HG03135 (cell line): Measurements from ENCODE around the gene NBL1.

Experiments used
- ATAC-seq: cut with Tn5 transposase; IDR thresholded peaks from one replicate; pipeline ENCODE4 v1.9.1; 2021; ENCODE audit warnings: mild to moderate bottlenecking, moderate library complexity; ENCODE audit not compliant: unreplicated experiment

The NBL1 gene

DNA sequence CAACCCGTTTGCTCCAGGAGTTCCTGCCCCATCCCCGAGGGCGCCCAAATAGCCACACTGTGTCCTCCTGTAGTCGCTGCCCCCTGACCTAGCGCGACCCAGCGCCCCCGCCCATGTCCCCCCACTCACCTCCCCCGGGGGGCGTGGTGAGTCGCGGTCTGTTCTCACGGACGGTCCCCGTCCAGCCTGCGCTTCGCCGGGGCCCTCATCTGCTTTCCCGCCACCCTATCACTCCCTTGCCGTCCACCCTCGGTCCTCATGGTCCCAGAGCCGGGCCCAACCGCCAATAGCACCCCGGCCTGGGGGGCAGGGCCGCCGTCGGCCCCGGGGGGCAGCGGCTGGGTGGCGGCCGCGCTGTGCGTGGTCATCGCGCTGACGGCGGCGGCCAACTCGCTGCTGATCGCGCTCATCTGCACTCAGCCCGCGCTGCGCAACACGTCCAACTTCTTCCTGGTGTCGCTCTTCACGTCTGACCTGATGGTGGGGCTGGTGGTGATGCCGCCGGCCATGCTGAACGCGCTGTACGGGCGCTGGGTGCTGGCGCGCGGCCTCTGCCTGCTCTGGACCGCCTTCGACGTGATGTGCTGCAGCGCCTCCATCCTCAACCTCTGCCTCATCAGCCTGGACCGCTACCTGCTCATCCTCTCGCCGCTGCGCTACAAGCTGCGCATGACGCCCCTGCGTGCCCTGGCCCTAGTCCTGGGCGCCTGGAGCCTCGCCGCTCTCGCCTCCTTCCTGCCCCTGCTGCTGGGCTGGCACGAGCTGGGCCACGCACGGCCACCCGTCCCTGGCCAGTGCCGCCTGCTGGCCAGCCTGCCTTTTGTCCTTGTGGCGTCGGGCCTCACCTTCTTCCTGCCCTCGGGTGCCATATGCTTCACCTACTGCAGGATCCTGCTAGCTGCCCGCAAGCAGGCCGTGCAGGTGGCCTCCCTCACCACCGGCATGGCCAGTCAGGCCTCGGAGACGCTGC is 21.7 kb downstream of the NBL1 start:
- no peak for ATAC-seq

- no peak for ATAC-seq
Observed at GRCh38 chr1:19668888-19669287, 24.8 kb downstream of the NBL1 start.

GRCh38 chr1:19670787-19671186 is 26.7 kb downstream of the NBL1 start:
- no peak for ATAC-seq

DNA sequence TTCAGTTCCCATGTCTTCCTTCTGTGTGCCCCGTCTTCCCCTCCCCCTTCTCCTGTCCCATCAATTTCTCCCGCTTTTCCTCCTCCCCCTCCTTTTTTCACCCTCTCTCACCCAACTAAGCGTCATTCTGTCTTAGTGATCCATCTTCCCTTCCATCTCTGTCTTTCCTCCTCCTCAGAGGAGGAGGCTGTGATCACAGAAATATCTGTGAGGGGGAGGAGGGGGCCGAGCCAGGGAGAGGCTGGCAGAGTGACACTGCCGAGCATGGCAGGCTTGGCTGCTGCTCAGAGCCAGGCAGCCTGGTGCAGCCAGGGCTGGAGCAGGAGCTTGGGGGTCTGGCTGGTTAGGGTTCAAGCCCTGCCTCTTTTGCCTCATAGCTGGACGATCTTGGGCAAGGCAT is 28.1 kb downstream of the NBL1 start:
- ATAC-seq, result no peak

GRCh38 chr1:19675797-19676196 is 31.7 kb downstream of the NBL1 start:
- no peak for ATAC-seq

DNA sequence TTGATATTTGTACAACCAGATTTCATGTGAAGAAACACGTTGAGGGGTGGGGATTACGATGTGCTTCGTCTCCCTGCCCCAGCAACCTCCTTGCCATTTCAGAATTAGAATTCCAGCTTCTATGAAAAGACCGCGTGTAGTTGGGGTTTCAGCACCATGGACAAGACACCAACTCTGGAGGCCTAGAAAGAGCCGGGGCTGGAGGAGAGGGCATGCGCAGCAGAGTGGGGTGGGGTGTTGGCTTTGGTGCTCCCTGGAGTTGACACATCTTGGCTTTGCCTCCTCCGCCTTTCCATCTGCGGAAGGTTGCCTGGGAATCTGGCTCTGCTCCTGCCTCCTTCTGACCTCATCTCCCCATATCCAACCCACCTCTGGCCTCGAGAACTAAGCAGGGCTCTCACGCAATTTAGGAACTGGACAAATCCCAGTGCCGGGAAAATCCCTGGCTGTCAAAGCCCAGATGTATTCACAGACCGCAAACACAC is 32.4 kb downstream of the NBL1 start:
- ATAC-seq, result no peak

DNA sequence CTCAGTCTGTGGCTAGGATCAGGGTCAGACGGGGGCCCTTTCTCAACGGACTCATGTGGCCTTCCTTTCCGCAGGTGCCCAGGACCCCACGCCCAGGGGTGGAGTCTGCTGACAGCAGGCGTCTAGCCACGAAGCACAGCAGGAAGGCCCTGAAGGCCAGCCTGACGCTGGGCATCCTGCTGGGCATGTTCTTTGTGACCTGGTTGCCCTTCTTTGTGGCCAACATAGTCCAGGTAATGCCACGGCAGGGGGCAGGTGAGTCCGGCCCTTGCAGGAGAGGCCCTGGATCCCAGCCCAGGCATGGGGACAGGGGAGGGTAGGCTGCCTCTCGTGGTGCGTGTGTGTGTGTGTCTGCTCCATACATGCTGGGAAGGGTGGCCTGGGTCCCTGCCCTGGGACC is 34.4 kb downstream of the NBL1 start:
- no peak for ATAC-seq

DNA sequence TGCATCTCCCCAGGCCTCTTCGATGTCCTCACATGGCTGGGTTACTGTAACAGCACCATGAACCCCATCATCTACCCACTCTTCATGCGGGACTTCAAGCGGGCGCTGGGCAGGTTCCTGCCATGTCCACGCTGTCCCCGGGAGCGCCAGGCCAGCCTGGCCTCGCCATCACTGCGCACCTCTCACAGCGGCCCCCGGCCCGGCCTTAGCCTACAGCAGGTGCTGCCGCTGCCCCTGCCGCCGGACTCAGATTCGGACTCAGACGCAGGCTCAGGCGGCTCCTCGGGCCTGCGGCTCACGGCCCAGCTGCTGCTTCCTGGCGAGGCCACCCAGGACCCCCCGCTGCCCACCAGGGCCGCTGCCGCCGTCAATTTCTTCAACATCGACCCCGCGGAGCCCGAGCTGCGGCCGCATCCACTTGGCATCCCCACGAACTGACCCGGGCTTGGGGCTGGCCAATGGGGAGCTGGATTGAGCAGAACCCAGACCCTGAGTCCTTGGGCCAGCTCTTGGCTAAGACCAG is 34.9 kb downstream of the NBL1 start:
- ATAC-seq, result no peak

- no peak for ATAC-seq
Observed at GRCh38 chr1:19679691-19680090, 35.6 kb downstream of the NBL1 start.

- no peak for ATAC-seq
Observed at GRCh38 chr1:19680644-19681043, 36.5 kb downstream of the NBL1 start.

- ATAC-seq, result no peak
Observed at GRCh38 chr1:19682257-19682656, 38.1 kb downstream of the NBL1 start.

DNA sequence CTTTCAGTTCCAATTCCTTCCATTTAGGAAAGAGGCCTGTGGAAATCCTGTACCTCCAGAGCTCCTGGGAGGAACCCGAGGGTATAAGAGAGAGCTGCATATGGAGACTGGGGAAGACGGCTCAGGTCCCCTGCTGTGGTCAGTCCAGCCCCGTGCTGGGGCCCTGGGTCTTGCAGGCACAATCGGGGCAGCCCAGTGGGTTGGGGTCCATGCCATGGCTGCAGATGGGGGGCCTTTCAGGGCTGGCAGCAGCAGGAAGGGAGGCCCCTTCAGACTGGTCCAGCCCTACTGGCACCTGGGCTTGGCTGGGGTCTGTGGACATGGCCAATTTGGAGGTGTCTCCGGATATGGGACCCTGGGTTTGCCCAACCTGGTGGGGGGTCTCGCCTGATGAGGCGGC is 38.8 kb downstream of the NBL1 start:
- ATAC-seq, result no peak

- ATAC-seq, result no peak
Observed at GRCh38 chr1:19683351-19683750, 39.2 kb downstream of the NBL1 start.

DNA sequence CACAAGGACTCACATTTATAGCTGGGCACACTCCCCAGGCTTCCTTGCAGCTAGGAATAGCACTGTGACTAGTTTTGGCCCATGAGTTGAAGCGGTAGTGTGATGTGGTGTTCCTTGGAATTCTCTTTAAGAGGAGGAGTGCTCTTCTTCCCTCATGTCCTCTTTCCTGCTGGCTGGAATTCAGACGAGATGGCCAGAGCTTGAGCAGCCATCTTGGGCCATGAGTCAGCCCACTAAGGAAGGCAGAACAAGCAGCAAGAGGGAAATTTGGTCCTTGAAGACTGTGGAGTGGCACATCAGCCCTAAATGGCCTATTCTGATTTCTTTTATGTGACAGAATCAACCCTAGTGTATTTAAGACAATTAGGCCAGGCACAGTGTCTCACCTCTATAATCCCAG is 40.6 kb downstream of the NBL1 start:
- no peak for ATAC-seq

- ATAC-seq, result no peak
Observed at GRCh38 chr1:19685994-19686393, 41.9 kb downstream of the NBL1 start.

DNA sequence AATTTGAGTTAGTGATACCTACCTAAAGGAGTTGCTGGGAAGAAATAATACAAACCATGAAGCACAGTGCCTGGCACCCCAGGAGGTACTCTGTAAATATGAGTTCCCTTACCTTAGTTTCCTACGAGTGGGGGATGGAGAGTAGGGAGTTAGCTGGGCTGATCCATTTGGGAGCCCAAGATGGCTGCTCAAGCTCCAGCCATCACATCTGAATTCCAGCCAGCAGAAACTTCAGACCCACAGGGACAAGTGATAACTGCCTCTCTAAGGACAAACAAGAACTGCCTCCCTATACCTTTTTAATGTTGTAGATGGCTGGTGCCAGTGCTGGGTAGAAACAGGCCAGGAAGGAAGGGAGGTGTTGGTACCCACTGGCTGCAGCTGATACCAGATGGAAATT is 43.3 kb downstream of the NBL1 start:
- no peak for ATAC-seq

- no peak for ATAC-seq
Observed at GRCh38 chr1:19688041-19688842, 44.1 kb downstream of the NBL1 start.

DNA sequence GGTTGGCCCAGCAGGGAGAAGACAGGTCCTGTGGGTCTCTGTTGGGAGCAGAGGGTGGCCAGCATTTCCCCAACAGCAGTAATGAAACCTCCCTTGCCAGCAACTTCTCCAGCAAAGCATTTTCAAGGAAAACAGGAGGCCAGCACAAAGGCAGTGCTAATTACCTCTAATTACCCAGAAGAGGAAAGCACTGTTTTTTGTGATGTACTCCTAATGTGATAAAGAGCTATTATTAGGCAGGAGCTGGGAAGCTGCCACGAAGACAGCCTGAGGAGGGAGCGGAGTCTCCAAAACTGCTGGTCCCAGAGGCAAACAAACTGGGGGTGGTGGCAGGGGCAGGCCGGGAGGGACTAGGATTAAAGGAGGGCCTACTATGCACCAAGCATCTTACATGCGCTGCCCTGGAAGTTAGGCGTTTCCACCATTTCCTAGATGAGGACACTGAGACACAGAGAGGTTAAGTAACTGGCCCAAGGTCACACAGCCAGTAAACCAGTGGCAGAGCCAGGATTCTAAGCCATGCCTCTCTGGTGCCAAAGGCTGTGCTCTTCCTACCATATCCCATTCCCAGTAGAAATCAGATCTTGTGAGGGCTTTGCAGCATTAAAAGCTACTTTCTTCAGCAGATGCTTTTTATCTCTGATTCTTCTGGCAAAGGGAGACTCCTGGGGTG is 45.1 kb downstream of the NBL1 start:
- ATAC-seq, result no peak

DNA sequence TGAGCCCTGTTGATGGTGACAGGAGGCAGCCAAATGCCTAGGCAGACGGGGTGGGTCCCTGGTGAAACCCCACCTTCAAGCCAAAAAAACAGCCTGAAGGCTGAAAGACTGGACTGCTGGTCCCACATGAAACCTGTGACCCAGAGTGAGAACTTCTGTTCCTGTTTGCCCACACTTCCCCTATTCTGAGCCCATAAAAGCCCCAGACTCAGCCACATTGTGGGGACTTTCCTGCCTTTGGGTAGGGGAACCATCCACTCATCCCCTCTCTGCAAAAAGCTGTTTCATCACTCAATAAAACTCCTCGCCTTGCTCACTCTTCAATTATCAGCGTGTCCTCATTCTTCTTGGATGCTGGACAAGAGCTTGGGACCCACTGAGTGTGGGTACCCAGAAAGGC is 45.7 kb downstream of the NBL1 start:
- no peak for ATAC-seq

- no peak for ATAC-seq
Observed at GRCh38 chr1:19690342-19690741, 46.2 kb downstream of the NBL1 start.

DNA sequence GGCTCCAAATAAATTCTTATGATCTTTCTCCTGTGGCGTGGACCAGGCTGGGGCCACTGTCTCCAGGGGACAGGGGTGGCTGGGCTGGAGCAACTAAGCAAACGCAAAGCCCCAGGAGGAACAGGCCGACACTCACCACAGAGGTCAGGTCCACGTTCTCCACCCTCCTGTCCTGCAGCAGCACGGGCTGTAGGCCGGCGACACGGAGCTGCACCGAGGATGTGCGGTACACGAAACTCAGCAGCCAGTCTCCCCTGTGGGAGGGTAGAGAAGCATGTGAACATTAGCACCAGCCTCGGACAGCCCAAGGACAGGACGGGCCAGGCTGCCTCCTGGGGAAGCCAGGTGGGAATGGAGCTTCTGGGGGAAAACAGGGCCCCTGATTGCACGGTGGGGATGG is 50.2 kb downstream of the NBL1 start:
- no peak for ATAC-seq
